Sigmoid colon (tissue), 4 donors: ENCODE data around the gene SUGCT.

Experiments
- CTCF ChIP-seq, 4 experiments: fragments of 450-650 bp in 3 of 4; fragments of 200-600 bp in 1 of 4; IDR thresholded peaks; one replicate each; pipeline ENCODE4 v1.5.1; 2016 to 2019; ENCODE audit warnings: antibody characterized with exemption in 4 of 4, mild to moderate bottlenecking in 3 of 4, moderate library complexity in 2 of 4
- EP300 ChIP-seq, 4 donors: sonication (generic); formaldehyde crosslinking; IDR thresholded peaks; one replicate each; pipeline ENCODE4 v1.6.1; 2017; ENCODE audit warnings: antibody characterized with exemption in 4 of 4
- POLR2A ChIP-seq, 2 donors: fragments of 450-650 bp; IDR thresholded peaks; one replicate each; pipeline ENCODE4 v1.6.1; 2016; ENCODE audit warnings: antibody characterized with exemption in 2 of 2, mild to moderate bottlenecking in 2 of 2, moderate library complexity in 2 of 2

GRCh38 chr7:40739257-40739656, 604.5 kb downstream of the SUGCT start:
- no peak for TF ChIP-seq CTCF (IDR thresholded peaks at IDR 0.05)
- no peak for TF ChIP-seq POLR2A (IDR thresholded peaks at IDR 0.05)
- no peak for TF ChIP-seq EP300 (IDR thresholded peaks at IDR 0.05)
